Astrocyte (in vitro differentiated cells and primary cell): ENCODE data around the gene NDUFV1.

Source experiments
- EZH2 ChIP-seq: IDR thresholded peaks from 2 replicates; pipeline ENCODE4 v1.6.1; 2012; ENCODE audit warnings: mild to moderate bottlenecking, low read length, inconsistent platforms; ENCODE audit not compliant: insufficient read depth
- TF ChIP-seq, protein P1 (sequence below): IDR thresholded peaks from 2 replicates; pipeline ENCODE4 v1.5.1; 2011; ENCODE audit warnings: low read depth, mild to moderate bottlenecking, inconsistent platforms, low read length, moderate library complexity; ENCODE audit not compliant: insufficient read depth

DNA sequence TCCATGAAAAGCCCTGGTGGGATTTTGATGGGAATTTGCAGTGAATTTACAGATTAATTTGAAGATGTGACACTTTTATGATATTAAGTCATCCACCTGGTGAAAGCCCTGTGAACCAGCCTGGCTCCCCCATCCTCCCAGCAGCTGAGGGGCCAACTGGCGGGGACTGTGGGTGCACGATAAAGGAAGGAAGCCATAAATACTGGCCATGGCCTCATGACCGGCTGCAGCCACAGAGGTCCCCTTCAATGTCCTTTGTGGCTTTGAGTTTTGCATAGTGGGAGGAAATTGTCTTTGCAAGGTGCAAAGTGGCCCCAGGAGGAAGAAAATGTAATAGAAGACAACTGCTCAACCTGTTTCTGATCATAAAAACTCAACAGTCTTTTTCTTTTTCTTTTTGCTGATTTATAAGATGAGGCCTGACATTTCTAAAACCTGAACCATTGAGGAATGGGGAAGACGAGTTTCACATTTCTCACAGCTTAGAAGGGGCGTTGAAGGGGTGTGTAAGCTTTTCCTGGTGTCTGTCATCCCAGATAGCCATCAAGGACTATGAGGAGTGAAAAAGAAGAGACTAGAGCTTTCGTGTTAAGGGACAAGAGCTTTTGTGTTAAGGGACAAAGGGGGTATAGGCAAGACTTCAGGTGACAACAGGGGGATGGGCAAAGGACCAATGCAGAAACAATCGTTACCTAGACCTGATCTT is 6.3 kb upstream of the NDUFV1 start:
- TF ChIP-seq, protein P1, sequence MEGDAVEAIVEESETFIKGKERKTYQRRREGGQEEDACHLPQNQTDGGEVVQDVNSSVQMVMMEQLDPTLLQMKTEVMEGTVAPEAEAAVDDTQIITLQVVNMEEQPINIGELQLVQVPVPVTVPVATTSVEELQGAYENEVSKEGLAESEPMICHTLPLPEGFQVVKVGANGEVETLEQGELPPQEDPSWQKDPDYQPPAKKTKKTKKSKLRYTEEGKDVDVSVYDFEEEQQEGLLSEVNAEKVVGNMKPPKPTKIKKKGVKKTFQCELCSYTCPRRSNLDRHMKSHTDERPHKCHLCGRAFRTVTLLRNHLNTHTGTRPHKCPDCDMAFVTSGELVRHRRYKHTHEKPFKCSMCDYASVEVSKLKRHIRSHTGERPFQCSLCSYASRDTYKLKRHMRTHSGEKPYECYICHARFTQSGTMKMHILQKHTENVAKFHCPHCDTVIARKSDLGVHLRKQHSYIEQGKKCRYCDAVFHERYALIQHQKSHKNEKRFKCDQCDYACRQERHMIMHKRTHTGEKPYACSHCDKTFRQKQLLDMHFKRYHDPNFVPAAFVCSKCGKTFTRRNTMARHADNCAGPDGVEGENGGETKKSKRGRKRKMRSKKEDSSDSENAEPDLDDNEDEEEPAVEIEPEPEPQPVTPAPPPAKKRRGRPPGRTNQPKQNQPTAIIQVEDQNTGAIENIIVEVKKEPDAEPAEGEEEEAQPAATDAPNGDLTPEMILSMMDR: no peak
- no peak for TF ChIP-seq EZH2
